Colon (tissue), 2 donors: Measurements from ENCODE around the gene SCARB1.

ENCODE experiments used
- FAIRE-seq: peaks from 2 replicates; lab custom pipeline; 2012; peaks lifted over from hg19 to GRCh38; lab: Jason Lieb, UNC
- donor health status: control.
- donor health status: control.

The SCARB1 gene

DNA sequence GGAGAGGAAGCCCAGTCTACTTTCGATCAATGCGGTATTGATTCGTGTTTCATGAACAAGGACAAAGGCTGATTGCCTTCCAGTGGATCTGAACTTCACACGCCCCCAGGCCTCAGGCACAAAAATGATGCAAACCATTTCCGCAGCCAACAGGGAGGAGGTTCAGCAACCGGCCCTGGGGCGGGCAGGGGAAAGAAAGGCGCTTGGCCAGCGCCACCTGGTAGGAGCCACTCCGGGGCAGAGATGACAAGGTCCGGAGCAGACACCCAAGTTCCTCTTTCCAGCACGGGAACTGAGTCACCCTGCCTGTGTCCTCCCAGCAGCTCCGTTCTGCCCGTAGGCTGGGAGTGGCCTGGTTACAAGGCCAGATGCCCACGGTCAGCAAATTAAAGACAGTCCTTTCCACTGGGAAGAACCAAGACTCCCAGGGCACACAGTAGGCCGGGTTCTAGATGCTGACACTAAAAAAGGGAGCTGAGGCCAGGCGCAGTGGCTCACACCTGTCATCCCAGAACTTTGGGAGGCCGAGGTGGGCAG is 136.3 kb downstream of the SCARB1 start:
- FAIRE-seq, result no peak
